GM12865 (cell line): ENCODE data around the gene PRCD.
"Not testable (repeated sequence)": the region's sequence is repeated elsewhere in the genome, so short reads cannot be mapped to it uniquely, and the experiment has no call there.

Experiments used
- DNase-seq: peaks from one replicate; pipeline ENCODE4 v3.0.0; 2010; ENCODE audit warnings: low read depth
- H3K4me3 ChIP-seq: 2 replicates; pipeline ENCODE4 v1.5.1; 2011; ENCODE audit warnings: mild to moderate bottlenecking, low read depth, low read length, control low read depth
- CTCF ChIP-seq: IDR thresholded peaks from 2 replicates; pipeline ENCODE4 v1.5.1; 2011; ENCODE audit warnings: low read length, control low read depth, low read depth, inconsistent platforms; ENCODE audit not compliant: insufficient read depth; ENCODE audit errors: missing control alignments

The PRCD gene

GRCh38 chr17:76530095-76530723, 9.6 kb upstream of the PRCD start:
- TF ChIP-seq CTCF, result no peak
- H3K4me3 ChIP-seq, result no peak overlapping the region

GRCh38 chr17:76530811-76531485, 8.9 kb upstream of the PRCD start:
- DNase-seq, result no peak
- TF ChIP-seq CTCF, result no peak
- no peak overlapping the region for H3K4me3 ChIP-seq

More at GRCh38 chr17:76530095-76530723, 9.6 kb upstream of the PRCD start:
- DNase-seq, result no peak

GRCh38 chr17:76531486-76532038, 8.3 kb upstream of the PRCD start:
- no peak for TF ChIP-seq CTCF
- H3K4me3 ChIP-seq, result no peak overlapping the region

GRCh38 chr17:76532072-76532651, 7.7 kb upstream of the PRCD start:
- TF ChIP-seq CTCF, result no peak
- H3K4me3 ChIP-seq, result no peak overlapping the region
- DNase-seq, result no peak

More at GRCh38 chr17:76531486-76532038, 8.3 kb upstream of the PRCD start:
- no peak for DNase-seq

GRCh38 chr17:76533640-76534359, 6.0 kb upstream of the PRCD start:
- H3K4me3 ChIP-seq, DNase-seq: not testable (repeated sequence)

- TF ChIP-seq CTCF, result no peak
- DNase-seq, result no peak
- no peak overlapping the region for H3K4me3 ChIP-seq
These were observed 4.8 kb upstream of the PRCD start for GRCh38 chr17:76534831-76535732.
